ENCODE results near the gene IGF1R. TPM values are rescaled to one million over a fixed set of nuclear protein-coding genes. Genes with fewer than 3 reads are reported as not detected.

The IGF1R gene
- total and polyA plus RNA-seq, 2 of the 8 experiments (the other 6 are each of a cell fraction or from before 2014, with no cell fraction given), result 32.9 to 109 TPM

GRCh38 chr15:98796685-98797357 is 148.5 kb downstream of the IGF1R start (continued):
- no peak for TF ChIP-seq KDM5A (IDR thresholded peaks at IDR 0.05; ENCODE audit: low read length)
- TF ChIP-seq RFX5 (IDR thresholded peaks at IDR 0.05; ENCODE audit: borderline replicate concordance, low read depth, low read length), result no peak
- no peak for TF ChIP-seq SP2 (IDR thresholded peaks at IDR 0.05; ENCODE audit: low read length)
- no peak for TF ChIP-seq CEBPB (IDR thresholded peaks at IDR 0.05; ENCODE audit: low read depth, low read length)
